ENCODE measurements around the gene SLC25A21. TPM values are rescaled to one million over a fixed set of nuclear protein-coding genes. Genes with fewer than 3 reads are reported as not detected.
A peak's percentile ranks its signal among the peaks of the same experiment; 100 is the strongest.

Gene SLC25A21
- total and polyA plus RNA-seq, 2 donors (not counting 1 experiment from before 2014, with no cell fraction given), result 0.50 to 0.62 TPM

DNA sequence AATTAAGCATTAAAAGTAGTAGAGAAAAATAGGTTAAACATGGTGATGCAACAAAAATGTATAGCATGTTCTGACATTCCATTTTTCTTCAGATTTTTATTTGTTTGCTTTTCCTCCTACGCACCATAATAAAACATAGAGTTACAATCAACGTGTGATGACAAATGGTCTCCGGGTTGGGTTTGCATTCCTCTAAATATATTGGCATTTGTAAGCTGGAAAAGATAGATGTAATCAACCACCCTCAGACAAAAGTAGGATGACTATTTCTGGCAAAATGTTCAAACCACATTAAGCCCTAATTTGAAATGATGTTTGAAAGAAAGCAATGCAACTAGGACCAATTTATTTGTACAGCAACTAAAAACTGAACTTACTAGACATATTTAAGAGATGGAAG, 58.4 kb downstream of the SLC25A21 start:
- H3K4me1 ChIP-seq (ENCODE audit: control insufficient read depth, extremely low read depth, insufficient read depth, low read length), result no peaks in the 10 kb centered on the region
- no peak overlapping the region for H3K4me3 ChIP-seq (replicated peaks in 1 of 4; ENCODE audit: control extremely low read depth in 1 of 4, insufficient read depth in 1 of 4, low read depth in 3 of 4, low read length in 4 of 4)
- no peaks in the 10 kb centered on the region for H3K27me3 ChIP-seq (ENCODE audit: control insufficient read depth, insufficient read depth, low read length)
- no peak overlapping the region for H3K4me2 ChIP-seq (ENCODE audit: extremely low read depth, insufficient read depth, low read length)
- H4K20me1 ChIP-seq (ENCODE audit: control insufficient read depth, extremely low read depth, insufficient read depth, low read length), result no peaks in the 10 kb centered on the region
- no peak overlapping the region for H3K9ac ChIP-seq (ENCODE audit: insufficient read depth, low read length)
- no peaks in the 10 kb centered on the region for H3K9me3 ChIP-seq (ENCODE audit: control insufficient read depth, insufficient read depth, low read depth, low read length)
- DNase-seq (ENCODE audit: low read depth in 2 of 2), result peak in 1 of 2 donors; percentile 70
- no peaks in the 10 kb centered on the region for H3K79me2 ChIP-seq (ENCODE audit: control insufficient read depth, insufficient read depth, low read length)
- no peak for TF ChIP-seq EZH2 (IDR thresholded peaks at IDR 0.05; ENCODE audit: low read length, missing control alignments)
- TF ChIP-seq, protein P1, sequence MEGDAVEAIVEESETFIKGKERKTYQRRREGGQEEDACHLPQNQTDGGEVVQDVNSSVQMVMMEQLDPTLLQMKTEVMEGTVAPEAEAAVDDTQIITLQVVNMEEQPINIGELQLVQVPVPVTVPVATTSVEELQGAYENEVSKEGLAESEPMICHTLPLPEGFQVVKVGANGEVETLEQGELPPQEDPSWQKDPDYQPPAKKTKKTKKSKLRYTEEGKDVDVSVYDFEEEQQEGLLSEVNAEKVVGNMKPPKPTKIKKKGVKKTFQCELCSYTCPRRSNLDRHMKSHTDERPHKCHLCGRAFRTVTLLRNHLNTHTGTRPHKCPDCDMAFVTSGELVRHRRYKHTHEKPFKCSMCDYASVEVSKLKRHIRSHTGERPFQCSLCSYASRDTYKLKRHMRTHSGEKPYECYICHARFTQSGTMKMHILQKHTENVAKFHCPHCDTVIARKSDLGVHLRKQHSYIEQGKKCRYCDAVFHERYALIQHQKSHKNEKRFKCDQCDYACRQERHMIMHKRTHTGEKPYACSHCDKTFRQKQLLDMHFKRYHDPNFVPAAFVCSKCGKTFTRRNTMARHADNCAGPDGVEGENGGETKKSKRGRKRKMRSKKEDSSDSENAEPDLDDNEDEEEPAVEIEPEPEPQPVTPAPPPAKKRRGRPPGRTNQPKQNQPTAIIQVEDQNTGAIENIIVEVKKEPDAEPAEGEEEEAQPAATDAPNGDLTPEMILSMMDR (conservative IDR thresholded peaks at IDR 0.05 in 1 of 2, IDR thresholded peaks at IDR 0.05 in 1 of 2; ENCODE audit: low read depth in 1 of 2, low read length in 2 of 2), result no peak
- no peaks in the 10 kb centered on the region for H3K36me3 ChIP-seq (ENCODE audit: control insufficient read depth, insufficient read depth, low read length)
- no peak overlapping the region for H2AFZ ChIP-seq (ENCODE audit: low read length)
- no peak overlapping the region for H3K27ac ChIP-seq (ENCODE audit: insufficient read depth, low read length)

DNA sequence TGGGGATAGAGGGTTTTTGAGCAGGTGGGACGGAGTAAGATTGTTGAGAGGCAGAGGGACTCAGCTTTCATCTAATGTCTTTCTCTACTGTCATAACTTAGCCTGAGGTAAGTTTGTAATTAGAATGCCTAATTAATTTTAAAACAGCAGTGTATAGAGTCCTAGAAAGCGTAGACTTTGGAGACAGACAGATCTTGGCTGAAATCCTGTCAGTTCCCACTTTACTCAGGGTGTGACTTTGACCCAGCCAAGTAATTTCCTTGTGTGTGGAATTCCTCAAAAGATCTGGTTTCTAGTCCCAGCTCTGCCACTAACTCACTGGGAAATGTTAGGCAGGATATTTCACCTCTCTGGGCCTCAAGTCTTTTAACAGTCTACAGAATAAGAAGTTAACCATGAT, 74.3 kb downstream of the SLC25A21 start:
- H2AFZ ChIP-seq (ENCODE audit: low read length), result no peak overlapping the region
- no peak overlapping the region for H3K27ac ChIP-seq (ENCODE audit: insufficient read depth, low read length)
- no peaks in the 10 kb centered on the region for H4K20me1 ChIP-seq (ENCODE audit: control insufficient read depth, extremely low read depth, insufficient read depth, low read length)
- TF ChIP-seq EZH2 (IDR thresholded peaks at IDR 0.05; ENCODE audit: low read length, missing control alignments), result no peak
- TF ChIP-seq, protein P1 (conservative IDR thresholded peaks at IDR 0.05 in 1 of 2, IDR thresholded peaks at IDR 0.05 in 1 of 2; ENCODE audit: low read depth in 1 of 2, low read length in 2 of 2), result no peak
- no peak overlapping the region for H3K4me2 ChIP-seq (ENCODE audit: extremely low read depth, insufficient read depth, low read length)
- H3K36me3 ChIP-seq (ENCODE audit: control insufficient read depth, insufficient read depth, low read length), result no peaks in the 10 kb centered on the region
- no peaks in the 10 kb centered on the region for H3K9me3 ChIP-seq (ENCODE audit: control insufficient read depth, insufficient read depth, low read depth, low read length)
- H3K4me3 ChIP-seq (replicated peaks in 1 of 4; ENCODE audit: control extremely low read depth in 1 of 4, insufficient read depth in 1 of 4, low read depth in 3 of 4, low read length in 4 of 4), result no peak overlapping the region
- no peaks in the 10 kb centered on the region for H3K4me1 ChIP-seq (ENCODE audit: control insufficient read depth, extremely low read depth, insufficient read depth, low read length)
- H3K27me3 ChIP-seq (ENCODE audit: control insufficient read depth, insufficient read depth, low read length), result no peaks in the 10 kb centered on the region
- H3K9ac ChIP-seq (ENCODE audit: insufficient read depth, low read length), result no peak overlapping the region
- no peak for DNase-seq (ENCODE audit: low read depth in 2 of 2)
- no peaks in the 10 kb centered on the region for H3K79me2 ChIP-seq (ENCODE audit: control insufficient read depth, insufficient read depth, low read length)

DNA sequence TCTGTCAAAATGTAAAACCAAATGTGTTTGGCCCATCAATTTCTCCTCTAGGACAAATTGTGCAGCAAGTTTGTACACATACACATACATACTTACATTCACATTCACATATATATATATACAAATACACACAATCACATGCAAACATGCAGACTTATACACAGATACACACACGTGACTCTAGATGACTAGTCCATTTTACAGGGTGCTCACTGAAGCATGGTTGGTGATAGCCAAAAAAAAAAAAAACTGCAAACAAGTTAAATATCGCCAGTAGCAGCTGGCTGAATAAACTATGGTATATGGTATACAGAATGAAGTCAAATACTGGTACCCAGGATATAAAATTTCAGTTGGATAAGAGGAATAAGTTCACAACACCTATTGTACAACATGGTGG, 77.9 kb downstream of the SLC25A21 start:
- Histone ChIP-seq H3K4me2 (ENCODE audit: extremely low read depth, insufficient read depth, low read length) (no peak overlapping the region), H3K9me3 (ENCODE audit: control insufficient read depth, insufficient read depth, low read depth, low read length) (no peaks in the 10 kb centered on the region), H3K4me3 (replicated peaks in 1 of 4; ENCODE audit: control extremely low read depth in 1 of 4, insufficient read depth in 1 of 4, low read depth in 3 of 4, low read length in 4 of 4) (no peak overlapping the region), H3K27me3 (ENCODE audit: control insufficient read depth, insufficient read depth, low read length) (no peaks in the 10 kb centered on the region), H3K9ac (ENCODE audit: insufficient read depth, low read length) (no peak overlapping the region), H3K36me3 (ENCODE audit: control insufficient read depth, insufficient read depth, low read length) (no peaks in the 10 kb centered on the region), H3K79me2 (ENCODE audit: control insufficient read depth, insufficient read depth, low read length) (no peaks in the 10 kb centered on the region), H3K4me1 (ENCODE audit: control insufficient read depth, extremely low read depth, insufficient read depth, low read length) (no peaks in the 10 kb centered on the region), H4K20me1 (ENCODE audit: control insufficient read depth, extremely low read depth, insufficient read depth, low read length) (no peaks in the 10 kb centered on the region), H3K27ac (ENCODE audit: insufficient read depth, low read length) (no peak overlapping the region), H2AFZ (ENCODE audit: low read length) (no peak overlapping the region)
- no peak for DNase-seq (ENCODE audit: low read depth in 2 of 2)
- TF ChIP-seq EZH2 (IDR thresholded peaks at IDR 0.05; ENCODE audit: low read length, missing control alignments), result no peak
- TF ChIP-seq, protein P1 (conservative IDR thresholded peaks at IDR 0.05 in 1 of 2, IDR thresholded peaks at IDR 0.05 in 1 of 2; ENCODE audit: low read depth in 1 of 2, low read length in 2 of 2), result no peak
